GM12891 (cell line): Measurements from ENCODE around the gene ZIC1.

Experiments
- DNase-seq: peaks from one replicate; pipeline ENCODE4 v3.0.0; 2011; ENCODE audit warnings: low spot score; ENCODE audit not compliant: insufficient read length
- FAIRE-seq: peaks from 2 replicates; lab custom pipeline; 2011; peaks lifted over from hg19 to GRCh38; lab: Jason Lieb, UNC
- PAX5 ChIP-seq: IDR thresholded peaks from 2 replicates; pipeline ENCODE4 v1.6.1; 2011; ENCODE audit warnings: low read length, moderate library complexity, mild to moderate bottlenecking; ENCODE audit not compliant: insufficient read depth, severe bottlenecking
- POLR2A ChIP-seq: IDR thresholded peaks from 2 replicates; pipeline ENCODE4 v1.6.1; 2011; ENCODE audit warnings: low read depth, low read length, control low read depth
- POLR2AphosphoS5 ChIP-seq: IDR thresholded peaks from 2 replicates; pipeline ENCODE4 v1.6.1; 2011; ENCODE audit warnings: low read depth, low read length, control low read depth
- POU2F2 ChIP-seq: IDR thresholded peaks from 2 replicates; pipeline ENCODE4 v1.6.1; 2011; ENCODE audit warnings: low read depth, mild to moderate bottlenecking, control low read depth, low read length, moderate library complexity
- SPI1 ChIP-seq: IDR thresholded peaks from 2 replicates; pipeline ENCODE4 v1.6.1; 2011; ENCODE audit warnings: low read depth, low read length, control low read depth
- TAF1 ChIP-seq: IDR thresholded peaks from 2 replicates; pipeline ENCODE4 v1.6.1; 2011; ENCODE audit warnings: low read depth, low read length, control low read depth

The ZIC1 gene

GRCh38 chr3:147428326-147428725, 19.2 kb downstream of the ZIC1 start:
- TF ChIP-seq SPI1 = no peak
- TF ChIP-seq PAX5 = no peak
- TF ChIP-seq POLR2A = no peak
- TF ChIP-seq POU2F2 = no peak
- TF ChIP-seq POLR2AphosphoS5 = no peak
- TF ChIP-seq TAF1 = no peak
- DNase-seq (no peak), FAIRE-seq (no peak)

GRCh38 chr3:147428754-147429153, 19.6 kb downstream of the ZIC1 start:
- TF ChIP-seq POU2F2 (no peak), POLR2AphosphoS5 (no peak), PAX5 (no peak)
- no peak for FAIRE-seq
- DNase-seq = no peak

GRCh38 chr3:147431751-147432150, 22.6 kb downstream of the ZIC1 start:
- DNase-seq (no peak), FAIRE-seq (no peak)
- TF ChIP-seq POLR2A (no peak), PAX5 (no peak), POU2F2 (no peak), SPI1 (no peak), POLR2AphosphoS5 (no peak), TAF1 (no peak)

GRCh38 chr3:147447224-147447623, 38.1 kb downstream of the ZIC1 start:
- no peak for DNase-seq
- no peak for TF ChIP-seq PAX5
- no peak for TF ChIP-seq POLR2AphosphoS5
- no peak for TF ChIP-seq TAF1
- no peak for TF ChIP-seq POU2F2
- no peak for TF ChIP-seq POLR2A
- no peak for TF ChIP-seq SPI1
- no peak for FAIRE-seq

GRCh38 chr3:147449669-147450068, 40.5 kb downstream of the ZIC1 start:
- no peak for TF ChIP-seq PAX5
- TF ChIP-seq TAF1 = no peak
- TF ChIP-seq SPI1 = no peak
- no peak for TF ChIP-seq POLR2A
- TF ChIP-seq POLR2AphosphoS5 = no peak
- no peak for TF ChIP-seq POU2F2
- no peak for FAIRE-seq
- DNase-seq = no peak

- FAIRE-seq (no peak), DNase-seq (no peak)
- TF ChIP-seq SPI1 (no peak), POLR2A (no peak), POLR2AphosphoS5 (no peak), POU2F2 (no peak), TAF1 (no peak), PAX5 (no peak)
These were observed 50.0 kb downstream of the ZIC1 start for GRCh38 chr3:147458995-147459704.

- FAIRE-seq (no peak), DNase-seq (no peak)
- no peak for TF ChIP-seq POLR2AphosphoS5
These were observed 53.7 kb downstream of the ZIC1 start for GRCh38 chr3:147462856-147463255.
